ENCODE measurements around the gene ZIC1.

Gene ZIC1

GRCh38 chr3:147422196-147422595 lies 13.0 kb downstream of the ZIC1 start:
- no peak for DNase-seq (ENCODE audit: low read depth, low spot score)

- DNase-seq (ENCODE audit: low read depth, low spot score): no peak
These were observed 13.7 kb downstream of the ZIC1 start for GRCh38 chr3:147422601-147423536.

GRCh38 chr3:147423537-147423797 lies 14.3 kb downstream of the ZIC1 start:
- DNase-seq (ENCODE audit: low read depth, low spot score): no peak

GRCh38 chr3:147423798-147424580 lies 14.8 kb downstream of the ZIC1 start:
- DNase-seq (ENCODE audit: low read depth, low spot score): no peak

- DNase-seq (ENCODE audit: low read depth, low spot score): no peak
These were observed 15.6 kb downstream of the ZIC1 start for GRCh38 chr3:147424581-147425387.

- DNase-seq (ENCODE audit: low read depth, low spot score): no peak
These were observed 16.3 kb downstream of the ZIC1 start for GRCh38 chr3:147425388-147425850.

GRCh38 chr3:147426931-147427330 lies 17.8 kb downstream of the ZIC1 start:
- DNase-seq (ENCODE audit: low read depth, low spot score): no peak

GRCh38 chr3:147427746-147428145 lies 18.6 kb downstream of the ZIC1 start:
- no peak for DNase-seq (ENCODE audit: low read depth, low spot score)

- DNase-seq (ENCODE audit: low read depth, low spot score): no peak
These were observed 19.2 kb downstream of the ZIC1 start for GRCh38 chr3:147428326-147428725.

GRCh38 chr3:147428754-147429153 lies 19.6 kb downstream of the ZIC1 start:
- no peak for DNase-seq (ENCODE audit: low read depth, low spot score)

- no peak for DNase-seq (ENCODE audit: low read depth, low spot score)
These were observed 22.6 kb downstream of the ZIC1 start for GRCh38 chr3:147431751-147432150.

- no peak for DNase-seq (ENCODE audit: low read depth, low spot score)
These were observed 38.1 kb downstream of the ZIC1 start for GRCh38 chr3:147447224-147447623.

GRCh38 chr3:147449669-147450068 lies 40.5 kb downstream of the ZIC1 start:
- DNase-seq (ENCODE audit: low read depth, low spot score): no peak

- no peak for DNase-seq (ENCODE audit: low read depth, low spot score)
These were observed 50.0 kb downstream of the ZIC1 start for GRCh38 chr3:147458995-147459704.

GRCh38 chr3:147462856-147463255 lies 53.7 kb downstream of the ZIC1 start:
- DNase-seq (ENCODE audit: low read depth, low spot score): no peak
